Activated T-cell treated with anti-CD3 and anti-CD28 coated beads, Interleukin-2, amount 50 U/mL, for 72 hours (primary cell): ENCODE data around the gene MYMX. TPM values are rescaled to one million over a fixed set of nuclear protein-coding genes. Genes with fewer than 3 reads are reported as not detected.

Experiments used
- ATAC-seq, 2 donors: fragments of 150-1000 bp; cut with Tn5 transposase; replicated peaks in 1 of 2; 2 replicates each; pipeline ENCODE4 v1.10.0; 2021; ENCODE audit warnings: moderate library complexity in 2 of 2, mild to moderate bottlenecking in 1 of 2
- DNase-seq, 2 donors: peaks; one replicate each; pipeline ENCODE4 v3.0.0; 2021 to 2022; ENCODE audit warnings: mixed read lengths in 1 of 2
- H3K27ac Mint-ChIP-seq: one replicate; pipeline ENCODE4 v1.8.0; 2022; ENCODE audit warnings: mild to moderate bottlenecking, moderate library complexity, mixed read lengths
- H3K27me3 Mint-ChIP-seq: one replicate; pipeline ENCODE4 v1.8.0; 2022; ENCODE audit warnings: low read depth, mixed read lengths
- H3K36me3 Mint-ChIP-seq, 2 donors: one replicate each; pipeline ENCODE4 v1.8.0; 2022; ENCODE audit warnings: mixed read lengths in 2 of 2, mild to moderate bottlenecking in 1 of 2; ENCODE audit not compliant: insufficient read depth in 2 of 2
- H3K4me1 Mint-ChIP-seq: one replicate; pipeline ENCODE4 v1.8.0; 2022; ENCODE audit warnings: low read depth, mixed read lengths
- H3K4me3 Mint-ChIP-seq, 2 donors: one replicate each; pipeline ENCODE4 v1.8.0; 2022; ENCODE audit warnings: mild to moderate bottlenecking in 2 of 2, mixed read lengths in 2 of 2, moderate library complexity in 2 of 2
- H3K9me3 Mint-ChIP-seq, 2 donors: one replicate each; pipeline ENCODE4 v1.8.0; 2022; ENCODE audit warnings: mixed read lengths in 2 of 2
- total RNA-seq, 2 donors: library from RNA; stranded (reverse); gene quantifications; one replicate each; pipeline ENCODE4 v1.2.3, GENCODE V29; 2022

The MYMX gene
- not detected for total RNA-seq

- H3K27me3 Mint-ChIP-seq: peaks cover 7% of the 10 kb centered on the region
- DNase-seq (no peak), ATAC-seq (no peak)
- peaks cover 14% of the 10 kb centered on the region for H3K4me1 Mint-ChIP-seq
- H3K4me3 Mint-ChIP-seq: peak within 1 kb of the TSS in 1 of 2 donors; percentile 6
- no peaks in the 10 kb centered on the region for H3K9me3 Mint-ChIP-seq
- H3K27ac Mint-ChIP-seq: no peak within 1 kb of the TSS
- H3K36me3 Mint-ChIP-seq: no peaks in the 10 kb centered on the region
Observed at GRCh38 chr6:44216677-44217331, at the start of gene MYMX. TSS of gene MYMX (plus strand) at chr6:44216926. CDS start at chr6:44217472, 546 bp downstream.

GRCh38 chr6:44167567-44167966 lies 49.2 kb upstream of the MYMX start:
- Mint-ChIP-seq H3K4me1 (peaks cover 12% of the 10 kb centered on the region), H3K27me3 (peaks cover 17% of the 10 kb centered on the region), H3K4me3 (no peak overlapping the region), H3K36me3 (no peaks in the 10 kb centered on the region), H3K27ac (no peak overlapping the region), H3K9me3 (no peaks in the 10 kb centered on the region)
- DNase-seq (no peak), ATAC-seq (no peak)

DNA sequence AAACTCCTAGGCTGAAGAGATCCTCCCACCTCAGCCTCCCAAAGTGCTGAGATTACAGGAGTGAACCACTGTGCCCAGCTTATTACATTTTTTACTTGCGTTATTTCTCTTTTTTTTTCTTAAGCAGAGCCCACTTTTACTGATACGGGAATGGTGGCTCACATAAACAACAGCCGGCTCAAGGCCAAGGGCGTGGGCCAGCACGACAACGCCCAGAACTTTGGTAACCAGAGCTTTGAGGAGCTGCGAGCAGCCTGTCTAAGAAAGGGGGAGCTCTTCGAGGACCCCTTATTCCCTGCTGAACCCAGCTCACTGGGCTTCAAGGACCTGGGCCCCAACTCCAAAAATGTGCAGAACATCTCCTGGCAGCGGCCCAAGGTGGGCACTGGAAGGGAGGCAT lies 47.6 kb upstream of the MYMX start:
- Mint-ChIP-seq H3K27me3 (peaks cover 8% of the 10 kb centered on the region), H3K4me3 (no peak overlapping the region), H3K36me3 (no peaks in the 10 kb centered on the region), H3K27ac (no peak overlapping the region), H3K4me1 (peaks cover 15% of the 10 kb centered on the region), H3K9me3 (no peaks in the 10 kb centered on the region)
- ATAC-seq: no peak
- no peak for DNase-seq

GRCh38 chr6:44169886-44170570 lies 46.7 kb upstream of the MYMX start:
- Mint-ChIP-seq H3K36me3 (no peaks in the 10 kb centered on the region), H3K27me3 (peaks cover 7% of the 10 kb centered on the region), H3K4me1 (peaks cover 15% of the 10 kb centered on the region), H3K9me3 (no peaks in the 10 kb centered on the region), H3K4me3 (no peak overlapping the region), H3K27ac (no peak overlapping the region)
- DNase-seq (no peak), ATAC-seq (no peak)

GRCh38 chr6:44171899-44172546 lies 44.7 kb upstream of the MYMX start:
- Mint-ChIP-seq H3K9me3 (no peaks in the 10 kb centered on the region), H3K4me3 (no peak overlapping the region), H3K4me1 (peaks cover 17% of the 10 kb centered on the region), H3K27ac (no peak overlapping the region), H3K36me3 (no peaks in the 10 kb centered on the region), H3K27me3 (no peaks in the 10 kb centered on the region)
- DNase-seq (no peak), ATAC-seq (peak in 1 of 2 donors; percentile 40)

GRCh38 chr6:44172731-44173500 lies 43.8 kb upstream of the MYMX start:
- Mint-ChIP-seq H3K27ac (no peak overlapping the region), H3K36me3 (no peaks in the 10 kb centered on the region), H3K27me3 (no peaks in the 10 kb centered on the region), H3K4me3 (no peak overlapping the region), H3K9me3 (no peaks in the 10 kb centered on the region), H3K4me1 (peaks cover 26% of the 10 kb centered on the region)
- ATAC-seq (peak; percentile 82 to 87), DNase-seq (peak; percentile 83 to 85)

DNA sequence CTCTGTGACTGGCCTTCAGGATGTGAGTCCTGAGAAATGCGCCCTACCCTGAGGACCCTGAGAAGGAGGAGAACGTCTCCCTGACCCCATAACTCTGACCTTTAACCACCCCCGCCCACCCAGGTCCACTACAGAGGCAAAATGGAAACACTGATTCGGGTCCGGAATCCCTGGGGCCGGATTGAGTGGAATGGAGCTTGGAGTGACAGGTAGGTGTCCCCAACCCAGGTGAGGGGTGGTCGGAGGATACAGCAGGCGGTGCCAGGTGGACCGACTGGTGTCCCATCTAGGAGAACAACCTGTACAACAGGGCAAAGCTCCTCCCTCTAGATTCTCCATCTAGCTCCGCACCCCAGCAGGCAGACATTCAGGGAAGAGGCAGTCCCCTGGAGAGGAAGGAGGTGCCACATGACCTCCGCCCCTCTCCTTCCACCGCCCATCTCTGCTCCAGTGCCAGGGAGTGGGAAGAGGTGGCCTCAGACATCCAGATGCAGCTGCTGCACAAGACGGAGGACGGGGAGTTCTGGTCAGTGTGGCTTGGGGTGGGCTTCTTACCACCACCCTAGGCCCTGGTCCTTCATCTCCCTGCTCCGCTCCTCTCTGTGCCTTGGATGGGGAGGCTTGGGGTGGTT lies 40.5 kb upstream of the MYMX start:
- Mint-ChIP-seq H3K36me3 (no peaks in the 10 kb centered on the region), H3K9me3 (no peaks in the 10 kb centered on the region), H3K27me3 (no peaks in the 10 kb centered on the region), H3K27ac (no peak overlapping the region), H3K4me1 (peaks cover 29% of the 10 kb centered on the region), H3K4me3 (peak overlapping the region in 1 of 2 donors; percentile 54)
- no peak for DNase-seq
- no peak for ATAC-seq

GRCh38 chr6:44176762-44177509 lies 39.8 kb upstream of the MYMX start:
- H3K27ac Mint-ChIP-seq: no peak overlapping the region
- peak overlapping the region in 1 of 2 donors; percentile 54 for H3K4me3 Mint-ChIP-seq
- H3K4me1 Mint-ChIP-seq: peaks cover 29% of the 10 kb centered on the region
- H3K36me3 Mint-ChIP-seq: no peaks in the 10 kb centered on the region
- H3K27me3 Mint-ChIP-seq: no peaks in the 10 kb centered on the region
- H3K9me3 Mint-ChIP-seq: no peaks in the 10 kb centered on the region
- ATAC-seq: peak; percentile 74 to 77
- DNase-seq: peak; percentile 47 to 61

DNA sequence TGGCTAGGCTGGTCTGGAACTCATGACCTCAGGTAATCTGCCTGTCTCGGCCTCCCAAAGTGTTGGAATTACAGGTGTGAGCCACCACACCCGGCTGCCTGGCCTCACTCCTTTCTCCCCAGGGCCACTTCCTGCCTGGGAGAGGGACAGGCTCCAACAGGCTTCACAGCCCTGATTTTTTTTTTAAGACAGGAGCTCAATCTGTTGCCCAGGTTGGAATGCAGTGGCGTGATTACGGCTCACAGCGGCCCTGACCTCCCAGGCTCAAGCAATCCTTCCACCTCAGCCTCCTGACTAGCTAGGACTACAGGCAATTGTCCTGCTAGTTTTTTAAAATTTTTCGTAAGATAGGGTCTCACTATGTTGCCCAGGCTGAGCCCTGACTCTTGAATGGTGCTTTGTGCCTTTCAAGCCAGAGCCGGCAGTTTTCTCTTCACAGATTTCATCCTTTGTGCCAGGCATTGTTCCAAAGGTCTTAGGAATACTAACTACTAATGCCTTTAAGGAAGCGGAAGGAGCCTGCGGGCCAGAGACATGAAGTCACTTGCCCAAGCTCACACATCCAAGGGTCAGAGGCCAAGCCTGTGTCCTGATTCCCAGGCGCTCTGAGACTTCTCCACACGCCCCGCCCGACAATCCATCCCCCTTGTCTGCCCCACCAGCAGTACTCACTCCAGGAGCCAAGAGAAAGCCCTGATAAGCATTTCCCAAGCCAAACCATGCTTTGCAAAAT lies 38.9 kb upstream of the MYMX start:
- no peak overlapping the region for H3K27ac Mint-ChIP-seq
- no peaks in the 10 kb centered on the region for H3K36me3 Mint-ChIP-seq
- DNase-seq (no peak), ATAC-seq (no peak)
- peak overlapping the region in 1 of 2 donors; percentile 54 for H3K4me3 Mint-ChIP-seq
- H3K27me3 Mint-ChIP-seq: no peaks in the 10 kb centered on the region
- H3K4me1 Mint-ChIP-seq: peaks cover 20% of the 10 kb centered on the region
- H3K9me3 Mint-ChIP-seq: no peaks in the 10 kb centered on the region

DNA sequence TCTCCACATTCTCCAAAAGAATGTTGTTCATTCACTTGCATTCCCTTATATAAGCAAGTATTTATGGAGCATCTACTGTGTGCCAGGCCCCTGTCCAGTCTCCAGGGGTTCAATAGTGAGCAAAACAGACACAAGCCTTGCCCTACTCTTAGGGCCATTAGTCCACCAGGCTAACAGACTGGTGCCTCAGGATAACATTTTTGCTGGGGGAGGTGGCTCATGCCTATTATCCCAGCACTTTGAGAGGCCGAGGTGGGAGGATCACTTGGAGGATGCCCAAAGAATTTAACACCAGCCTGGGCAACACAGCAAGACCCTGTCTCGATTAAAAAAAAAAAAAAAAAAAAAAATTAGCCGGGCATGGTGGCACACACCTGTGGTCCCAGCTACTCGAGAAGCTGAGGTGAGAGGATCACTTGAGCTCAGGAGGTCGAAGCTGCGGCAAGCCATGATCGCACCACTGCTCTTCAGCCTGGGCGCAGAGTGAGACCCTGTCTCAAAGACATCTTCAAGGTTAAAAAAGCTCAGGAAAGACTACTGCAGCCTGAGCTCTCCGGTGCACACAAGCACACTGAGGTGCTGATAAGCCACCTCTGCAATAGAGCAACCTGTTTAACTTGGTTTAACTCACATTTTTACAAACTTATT lies 38.2 kb upstream of the MYMX start:
- H3K27ac Mint-ChIP-seq: no peak overlapping the region
- H3K36me3 Mint-ChIP-seq: no peaks in the 10 kb centered on the region
- peaks cover 19% of the 10 kb centered on the region for H3K4me1 Mint-ChIP-seq

GRCh38 chr6:44179072-44179536 lies 37.6 kb upstream of the MYMX start:
- no peak overlapping the region for H3K27ac Mint-ChIP-seq
- no peaks in the 10 kb centered on the region for H3K27me3 Mint-ChIP-seq
- H3K9me3 Mint-ChIP-seq: no peaks in the 10 kb centered on the region
- peaks cover 19% of the 10 kb centered on the region for H3K4me1 Mint-ChIP-seq
- ATAC-seq (no peak), DNase-seq (no peak)
- H3K4me3 Mint-ChIP-seq: no peak overlapping the region
- H3K36me3 Mint-ChIP-seq: no peaks in the 10 kb centered on the region

More for the DNA sequence above, 38.2 kb upstream of the MYMX start:
- H3K4me3 Mint-ChIP-seq: no peak overlapping the region
- ATAC-seq (no peak), DNase-seq (no peak)
- H3K27me3 Mint-ChIP-seq: no peaks in the 10 kb centered on the region
- no peaks in the 10 kb centered on the region for H3K9me3 Mint-ChIP-seq
